Epithelial cell of proximal tubule (primary cell): ENCODE measurements around the gene TBCD. TPM values are rescaled to one million over a fixed set of nuclear protein-coding genes. Genes with fewer than 3 reads are reported as not detected.

ENCODE experiments used
- DNase-seq: peaks from one replicate; pipeline ENCODE4 v3.0.0-alpha.2; 2011; ENCODE audit warnings: low read depth
- H3K4me3 ChIP-seq: 2 replicates; pipeline ENCODE4 v1.5.1; 2011; ENCODE audit warnings: low read depth, mild to moderate bottlenecking, low read length
- CTCF ChIP-seq: conservative IDR thresholded peaks from 2 replicates; pipeline ENCODE4 v1.5.1; 2012; ENCODE audit warnings: low read depth, mild to moderate bottlenecking, low read length
- total RNA-seq: library from RNA; depleted of rRNA; stranded (reverse); fragments of >200 nt; gene quantifications from 2 replicates; pipeline ENCODE4 v1.2.3, GENCODE V29; 2015

TBCD gene
- total RNA-seq, 1 donor from 2014 or later: 46.6 TPM

GRCh38 chr17:82828875-82829487, 77.1 kb downstream of the TBCD start:
- no peak for DNase-seq
- TF ChIP-seq CTCF: no peak
- no peak overlapping the region for H3K4me3 ChIP-seq

GRCh38 chr17:82830249-82830661, 78.4 kb downstream of the TBCD start:
- TF ChIP-seq CTCF: no peak
- no peak overlapping the region for H3K4me3 ChIP-seq
- no peak for DNase-seq

- DNase-seq: no peak
- TF ChIP-seq CTCF: no peak
- H3K4me3 ChIP-seq: no peak overlapping the region
Measured at GRCh38 chr17:82831041-82831817, 79.4 kb downstream of the TBCD start.

GRCh38 chr17:82831818-82832200, 79.9 kb downstream of the TBCD start:
- DNase-seq: no peak
- H3K4me3 ChIP-seq: no peak overlapping the region
- no peak for TF ChIP-seq CTCF

GRCh38 chr17:82832411-82832810, 80.5 kb downstream of the TBCD start:
- DNase-seq: no peak
- no peak for TF ChIP-seq CTCF

GRCh38 chr17:82832881-82833475, 81.1 kb downstream of the TBCD start:
- no peak for TF ChIP-seq CTCF
- no peak for DNase-seq
- no peak overlapping the region for H3K4me3 ChIP-seq

More at GRCh38 chr17:82832411-82832810, 80.5 kb downstream of the TBCD start:
- no peak overlapping the region for H3K4me3 ChIP-seq
